Epithelial cell of prostate (primary cell): ENCODE data around the gene CHMP4A.
"Not testable (repeated sequence)": the region's sequence is repeated elsewhere in the genome, so short reads cannot be mapped to it uniquely, and the experiment has no call there.

ENCODE experiments used
- DNase-seq: peaks from one replicate; pipeline ENCODE4 v3.0.0-alpha.2; 2011; ENCODE audit warnings: low read depth, low spot score
- H3K27ac ChIP-seq: fragments of 450-650 bp; 2 replicates; pipeline ENCODE4 v1.5.1; 2017; ENCODE audit warnings: mild to moderate bottlenecking

CHMP4A gene

DNA sequence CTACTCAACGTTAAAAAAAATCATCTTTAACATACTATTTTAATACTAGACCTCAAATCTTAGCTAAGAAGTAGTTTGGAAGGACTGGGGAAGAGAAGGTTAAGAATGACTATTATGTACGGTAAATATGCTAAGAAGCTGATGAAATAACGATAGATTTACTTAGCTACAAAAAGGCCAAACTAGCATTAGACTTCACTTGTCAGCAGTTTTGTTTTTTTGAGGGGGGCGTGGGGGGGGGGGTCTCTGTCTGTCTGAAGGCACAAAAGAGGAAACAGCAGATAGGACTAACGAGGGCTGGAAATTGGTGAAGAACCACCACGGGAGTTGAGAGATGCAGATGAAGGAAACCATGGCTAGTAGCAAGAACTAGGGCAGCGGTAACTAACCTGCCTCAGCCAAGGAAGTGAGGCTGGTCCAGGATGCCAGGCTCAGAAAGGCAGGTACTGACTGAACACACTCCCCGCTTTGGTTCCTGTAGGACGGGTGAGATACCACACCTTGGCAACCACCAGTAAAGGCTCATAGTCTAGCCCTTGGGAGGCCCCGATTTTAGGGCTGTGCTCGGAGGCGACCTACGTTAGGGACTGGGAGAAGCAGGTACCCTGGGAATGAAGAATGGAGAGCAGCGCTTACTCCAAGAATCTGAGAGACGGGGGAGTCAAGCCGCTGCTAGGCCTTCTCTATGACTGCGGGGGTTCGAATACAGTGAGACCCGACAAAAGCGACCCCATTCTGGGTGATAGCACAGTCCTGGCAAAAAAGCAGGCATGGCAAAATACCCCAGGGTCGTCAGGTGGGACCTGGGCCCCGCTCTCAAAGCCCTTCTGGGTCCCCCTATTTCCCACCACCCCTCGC is 18.2 kb upstream of the CHMP4A start:
- DNase-seq: no peak
- H3K27ac ChIP-seq: peak overlapping the region; percentile 98

DNA sequence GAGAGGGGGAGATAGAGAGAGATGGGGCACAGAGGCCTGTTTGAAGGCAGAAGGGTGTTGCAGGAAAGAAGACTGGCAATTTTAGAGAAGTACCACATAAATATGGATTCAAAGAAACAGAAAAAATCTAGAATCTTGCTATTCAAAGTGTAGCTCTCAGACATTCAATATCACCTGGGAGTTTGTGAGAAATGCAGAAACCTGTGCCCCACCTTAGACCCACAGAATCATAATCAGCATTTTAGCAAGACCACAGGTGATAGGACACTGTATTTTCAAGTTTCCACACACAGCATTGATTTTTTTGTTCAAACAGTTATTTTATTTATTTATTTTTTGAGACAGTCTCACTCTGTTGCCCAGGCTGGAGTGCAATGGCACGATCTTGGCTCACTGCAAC is 15.6 kb upstream of the CHMP4A start:
- DNase-seq: no peak

DNA sequence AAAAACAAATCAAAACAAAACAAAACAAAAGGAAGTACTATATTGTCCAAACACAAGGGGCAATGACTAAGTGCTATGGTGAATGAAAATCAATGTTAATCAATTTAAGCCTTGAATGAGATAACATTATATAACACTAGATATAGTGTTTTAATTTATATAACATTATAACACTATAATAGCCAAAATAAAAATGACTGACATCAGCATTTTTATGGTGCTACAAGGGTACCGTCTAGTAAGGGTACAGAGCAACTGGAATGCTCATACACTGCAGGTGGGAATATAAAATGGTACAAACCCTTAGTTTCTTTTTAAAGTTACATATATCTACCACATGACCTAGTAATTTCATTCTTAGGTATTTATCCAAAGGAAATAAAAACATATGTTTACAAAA is 13.2 kb upstream of the CHMP4A start:
- no peak for DNase-seq
- H3K27ac ChIP-seq: peak overlapping the region; percentile 95

More for the DNA sequence above, 15.6 kb upstream of the CHMP4A start:
- peak overlapping the region; percentile 2 for H3K27ac ChIP-seq

DNA sequence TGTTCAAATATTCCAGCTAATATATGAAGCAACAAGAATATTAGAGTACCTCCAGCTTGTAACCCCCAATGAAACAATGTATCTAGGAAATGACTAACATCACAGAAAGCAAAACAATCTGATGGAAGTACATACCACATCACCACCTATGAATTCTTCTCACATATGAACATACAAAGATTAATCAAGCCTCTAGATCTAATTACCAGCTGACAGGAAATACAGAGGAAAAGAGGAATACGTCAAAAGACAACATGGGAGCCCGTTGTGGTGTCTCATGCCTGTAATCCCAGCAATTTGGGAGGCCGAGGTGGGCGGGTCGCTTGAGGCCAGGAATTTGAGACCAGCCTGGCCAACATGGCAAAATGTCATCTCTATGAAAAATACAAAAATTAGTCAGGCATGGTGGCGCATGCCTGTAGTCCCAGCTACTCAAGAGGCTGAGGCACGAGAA is 11.4 kb upstream of the CHMP4A start:
- H3K27ac ChIP-seq: peak overlapping the region; percentile 95
- peak; percentile 73 for DNase-seq

DNA sequence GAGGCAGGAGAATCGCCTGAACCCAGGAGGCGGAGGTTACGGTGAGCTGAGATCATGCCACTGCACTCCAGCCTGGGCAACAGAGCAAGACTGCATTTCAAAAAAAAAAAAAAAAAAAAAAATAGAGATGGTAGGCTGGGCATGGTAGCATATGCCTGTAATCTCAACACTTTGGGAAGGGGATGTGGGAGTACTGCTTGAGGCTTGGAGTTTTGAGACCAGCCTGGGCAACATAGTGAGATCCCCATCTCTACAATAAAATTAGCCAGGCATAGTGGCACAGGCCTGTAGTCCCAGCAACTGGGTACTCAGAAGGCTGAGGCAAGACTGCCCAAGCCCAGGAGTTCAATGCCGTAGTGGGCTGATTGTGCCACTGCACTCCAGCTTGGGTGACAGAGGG is 9.7 kb upstream of the CHMP4A start:
- H3K27ac ChIP-seq: peak overlapping the region; percentile 95
- DNase-seq: not testable (repeated sequence)

DNA sequence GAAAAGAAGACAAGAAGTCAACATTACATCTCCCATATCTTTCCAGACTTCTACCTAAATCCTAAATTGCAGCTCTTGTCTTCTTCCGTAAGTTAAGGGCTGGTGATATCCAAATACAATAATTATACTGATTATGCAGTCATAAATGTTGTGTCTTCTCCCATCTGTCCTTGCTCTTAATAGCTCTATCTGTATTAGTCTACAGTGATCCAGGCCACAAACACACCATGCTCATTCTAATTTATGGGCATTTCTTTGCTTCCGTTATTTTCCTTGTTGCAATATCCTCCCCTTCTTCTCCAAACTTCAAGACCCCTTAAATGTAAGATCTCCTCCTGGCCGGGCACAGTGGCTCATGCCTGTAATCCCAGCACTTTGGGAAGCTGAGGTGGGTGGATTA is 6.2 kb upstream of the CHMP4A start:
- DNase-seq: no peak
- H3K27ac ChIP-seq: no peak overlapping the region

DNA sequence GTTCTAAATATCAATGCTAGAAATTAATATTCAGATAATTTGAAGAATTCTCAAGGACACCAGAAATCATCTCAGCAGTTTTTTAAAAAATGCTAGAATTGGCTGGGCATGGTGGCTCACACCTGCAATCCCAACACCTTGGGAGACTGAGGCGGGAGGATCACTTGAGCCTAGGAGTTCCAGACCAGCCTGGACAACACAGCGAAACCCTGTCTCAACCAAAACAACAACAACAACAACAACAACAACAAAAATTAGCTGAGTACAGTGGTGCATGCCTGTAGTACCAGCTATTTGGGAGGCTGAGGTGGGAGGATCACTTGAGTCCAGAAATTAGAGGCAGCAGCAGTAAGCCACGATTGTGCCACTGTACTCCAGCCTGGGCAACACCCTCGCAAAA is 5.8 kb upstream of the CHMP4A start:
- DNase-seq: no peak
- H3K27ac ChIP-seq: no peak overlapping the region

DNA sequence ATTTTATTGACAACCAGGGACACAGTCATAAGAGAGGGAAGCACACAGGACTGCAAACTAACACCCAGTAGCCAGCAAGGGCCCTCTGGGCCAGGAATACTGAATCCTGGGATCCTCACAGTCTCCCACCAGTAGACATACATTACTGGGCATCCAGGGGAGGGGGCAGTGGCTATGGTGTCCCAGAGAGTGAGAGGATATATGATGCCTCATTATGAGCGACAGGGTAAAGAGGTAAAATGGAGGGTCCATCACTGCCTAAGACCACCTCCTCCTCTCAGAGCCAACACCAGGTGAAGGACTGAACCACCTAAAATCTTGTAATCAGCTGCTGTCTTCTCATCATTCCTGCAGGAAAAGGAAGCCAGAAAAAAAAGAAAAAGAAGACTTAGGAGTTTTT is 3.6 kb upstream of the CHMP4A start:
- not testable (repeated sequence) for DNase-seq
- peak overlapping the region; percentile 75 for H3K27ac ChIP-seq

DNA sequence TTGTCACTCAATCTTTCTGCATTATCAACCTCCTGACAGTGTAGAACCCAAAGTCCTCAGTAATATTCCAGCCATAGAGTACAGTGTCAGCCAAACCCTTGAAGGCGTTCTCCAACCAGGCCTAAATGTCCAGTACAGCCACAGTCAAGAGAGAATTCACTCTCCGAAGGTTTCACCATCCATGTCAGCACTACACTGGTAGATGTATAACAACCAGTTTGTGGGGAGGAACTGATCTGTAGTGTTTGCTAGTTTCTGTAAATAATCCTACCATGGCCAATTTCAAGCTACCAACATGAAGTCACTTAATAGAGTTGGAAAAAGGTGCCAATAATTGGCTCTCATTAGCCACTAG is 3.0 kb upstream of the CHMP4A start:
- peak overlapping the region; percentile 75 for H3K27ac ChIP-seq
- no peak for DNase-seq

DNA sequence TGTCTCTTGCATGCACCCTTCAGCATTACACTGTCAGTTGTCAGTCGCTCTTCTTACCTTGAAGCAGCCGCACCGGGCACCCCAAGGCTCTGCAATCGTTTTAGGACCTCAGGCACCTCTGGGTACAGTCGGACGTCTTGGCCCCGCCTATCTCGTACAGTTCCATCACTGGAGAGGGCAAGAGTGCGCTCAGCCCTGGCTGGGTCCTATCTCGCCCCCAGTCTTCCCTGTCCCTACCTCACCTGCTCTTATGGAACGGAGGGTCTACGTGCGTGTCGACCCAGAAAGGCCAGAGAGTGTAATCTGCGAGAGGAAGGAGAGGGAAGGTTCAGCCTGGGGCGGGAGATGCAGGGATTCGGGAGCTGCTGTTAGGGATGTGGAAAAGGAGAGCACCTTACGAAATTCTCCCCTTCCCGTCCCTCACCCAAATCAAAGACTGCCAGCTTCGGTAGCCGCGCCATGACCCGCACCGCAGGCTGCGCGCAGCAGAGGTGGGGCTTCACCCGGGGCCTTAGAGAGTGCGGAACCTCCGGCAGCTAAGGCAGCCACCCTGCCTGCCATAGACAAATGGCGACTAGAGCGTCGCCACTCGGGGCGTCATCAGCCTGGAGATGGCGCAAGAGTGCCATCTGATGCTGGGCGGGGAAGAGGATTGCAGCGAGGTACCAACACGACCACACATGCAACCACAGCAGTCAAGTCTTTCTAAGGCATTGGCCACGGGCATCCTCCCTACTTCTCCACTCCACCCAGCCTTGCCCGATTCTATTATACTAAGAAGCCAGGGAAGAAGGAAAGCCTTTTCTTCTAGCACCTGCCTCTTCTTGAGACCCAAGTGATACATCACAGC is 2.4 kb upstream of the CHMP4A start, which contains the start of gene MDP1:
TSS of gene MDP1 (minus strand) at position 572 of the 850 bp plus-strand sequence. CDS start at position 461, 111 bp downstream.
- H3K27ac ChIP-seq: peak within 1 kb of the TSS; percentile 75
- peak; percentile 44 for DNase-seq

DNA sequence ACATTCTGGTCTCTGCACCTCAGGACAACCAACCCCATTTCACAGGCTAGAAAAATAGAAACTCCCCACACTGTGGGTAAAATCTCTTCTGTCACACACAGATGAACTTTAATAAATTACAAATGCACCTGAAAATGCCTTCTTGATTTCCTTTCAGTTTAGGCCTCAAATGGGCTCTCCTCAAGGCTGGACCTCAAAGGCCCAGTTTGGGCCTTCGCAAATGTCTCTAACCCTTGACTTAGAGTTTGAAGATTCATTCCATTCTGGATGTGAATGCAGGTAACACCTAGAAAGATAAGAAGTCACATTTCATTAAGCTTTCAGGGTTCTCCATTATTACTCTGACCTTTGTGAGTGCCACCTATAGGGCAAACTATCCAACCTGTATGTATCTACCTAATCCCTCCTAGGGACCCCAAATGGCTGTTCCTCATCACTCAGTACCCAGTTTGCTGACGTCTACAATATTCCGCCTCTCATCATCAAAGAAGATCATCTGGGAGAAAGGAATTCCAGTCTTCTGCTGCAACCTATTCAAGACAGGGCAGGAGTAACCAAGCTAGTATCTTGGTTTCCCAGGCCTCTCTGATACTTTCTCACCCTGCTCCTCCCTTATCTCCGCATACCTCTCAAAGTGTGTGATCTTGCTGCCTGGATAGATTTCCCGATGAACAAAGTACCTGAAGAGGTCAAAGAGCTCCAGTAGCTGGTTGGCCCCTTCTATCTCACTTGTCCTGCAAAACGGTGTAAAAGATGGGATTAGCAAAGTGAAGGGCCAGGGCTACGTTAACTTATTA is 776 bp upstream of the CHMP4A start:
- peak overlapping the region; percentile 96 for H3K27ac ChIP-seq
- no peak for DNase-seq

DNA sequence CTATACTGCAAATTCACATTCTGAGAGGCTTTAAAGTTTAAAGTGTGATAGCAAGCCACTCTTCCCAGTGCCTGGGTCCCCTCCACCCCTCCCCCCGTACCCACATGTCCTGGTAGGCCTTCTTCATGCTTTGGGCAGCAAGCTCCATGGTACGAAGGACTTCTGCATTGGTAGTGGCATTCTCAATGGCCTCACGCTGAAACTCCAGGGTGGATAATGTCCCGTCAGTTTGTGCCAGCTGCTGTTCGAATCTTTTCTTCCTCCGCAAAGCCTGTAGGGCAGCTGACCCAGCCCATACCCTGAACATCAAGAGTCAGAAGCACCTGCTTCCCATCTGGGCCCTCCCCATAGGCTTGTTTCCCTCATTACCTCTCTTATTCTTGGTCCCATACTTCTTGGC is 2.0 kb downstream of the CHMP4A start:
- DNase-seq: no peak
- H3K27ac ChIP-seq: no peak overlapping the region

DNA sequence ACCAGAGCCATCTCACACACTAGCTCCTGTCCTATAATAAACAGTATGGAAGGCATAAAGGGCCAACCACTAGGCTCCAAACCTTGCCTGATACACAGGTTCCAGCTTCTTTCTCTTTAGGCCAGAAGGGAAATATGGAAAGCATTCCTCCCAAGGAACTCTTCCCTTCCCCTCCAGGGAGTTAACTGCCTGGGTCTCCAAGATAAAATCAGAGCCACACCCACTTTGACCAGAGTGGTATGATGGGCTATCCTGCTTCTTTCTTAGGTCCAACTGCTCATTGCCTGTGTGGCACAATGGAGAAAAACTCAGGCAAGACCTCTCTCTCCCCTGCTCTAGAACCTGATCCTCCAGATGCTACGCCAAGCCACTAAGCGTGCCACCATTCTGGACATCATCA is 5.7 kb downstream of the CHMP4A start:
- H3K27ac ChIP-seq: no peak overlapping the region
- no peak for DNase-seq

DNA sequence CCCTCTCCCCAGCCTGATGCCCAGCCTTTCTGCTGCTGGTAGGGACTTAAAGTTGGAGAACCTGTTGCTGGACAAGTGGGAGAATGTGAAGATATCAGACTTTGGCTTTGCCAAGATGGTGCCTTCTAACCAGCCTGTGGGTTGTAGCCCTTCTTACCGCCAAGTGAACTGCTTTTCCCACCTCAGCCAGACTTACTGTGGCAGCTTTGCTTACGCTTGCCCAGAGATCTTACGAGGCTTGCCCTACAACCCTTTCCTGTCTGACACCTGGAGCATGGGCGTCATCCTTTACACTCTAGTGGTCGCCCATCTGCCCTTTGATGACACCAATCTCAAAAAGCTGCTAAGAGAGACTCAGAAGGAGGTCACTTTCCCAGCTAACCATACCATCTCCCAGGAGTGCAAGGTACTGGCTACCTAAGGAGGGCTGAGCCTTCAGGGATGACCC is 6.2 kb downstream of the CHMP4A start:
- no peak for DNase-seq
- no peak overlapping the region for H3K27ac ChIP-seq

DNA sequence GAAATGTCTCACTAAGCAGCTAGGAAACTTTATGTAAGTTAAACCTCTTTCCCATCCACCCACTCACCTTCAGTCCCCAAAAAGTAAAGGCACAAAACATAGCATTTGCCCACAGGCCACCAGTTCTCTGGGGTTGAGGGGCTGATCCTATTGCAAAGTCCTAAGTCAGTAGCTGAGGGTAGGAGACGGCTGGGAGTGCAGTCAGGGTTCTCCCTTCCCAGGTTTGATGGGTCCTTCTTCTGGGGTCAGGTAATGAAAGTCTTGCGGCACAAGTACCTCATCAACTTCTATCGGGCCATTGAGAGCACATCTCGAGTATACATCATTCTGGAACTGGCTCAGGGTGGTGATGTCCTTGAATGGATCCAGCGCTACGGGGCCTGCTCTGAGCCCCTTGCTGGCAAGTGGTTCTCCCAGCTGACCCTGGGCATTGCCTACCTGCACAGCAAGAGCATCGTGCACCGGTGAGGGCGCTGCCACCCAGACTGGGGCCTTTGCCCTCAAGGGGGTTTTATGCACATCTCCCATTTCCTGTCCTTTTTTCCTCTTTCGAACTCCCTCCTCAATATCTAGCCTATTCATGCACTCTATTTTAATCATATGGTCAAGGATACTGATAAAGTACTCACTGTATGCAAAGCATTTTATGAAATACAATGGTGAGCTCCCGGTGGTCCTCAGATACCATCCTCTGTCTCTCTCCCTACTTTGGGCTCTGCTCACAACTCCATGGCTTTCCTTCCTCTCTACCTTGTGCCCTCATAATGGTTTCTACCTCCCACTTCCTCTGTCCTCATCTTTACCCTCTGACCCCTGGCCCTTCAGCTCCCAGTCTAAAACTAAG is 6.8 kb downstream of the CHMP4A start:
- H3K27ac ChIP-seq: no peak overlapping the region
- DNase-seq: no peak

DNA sequence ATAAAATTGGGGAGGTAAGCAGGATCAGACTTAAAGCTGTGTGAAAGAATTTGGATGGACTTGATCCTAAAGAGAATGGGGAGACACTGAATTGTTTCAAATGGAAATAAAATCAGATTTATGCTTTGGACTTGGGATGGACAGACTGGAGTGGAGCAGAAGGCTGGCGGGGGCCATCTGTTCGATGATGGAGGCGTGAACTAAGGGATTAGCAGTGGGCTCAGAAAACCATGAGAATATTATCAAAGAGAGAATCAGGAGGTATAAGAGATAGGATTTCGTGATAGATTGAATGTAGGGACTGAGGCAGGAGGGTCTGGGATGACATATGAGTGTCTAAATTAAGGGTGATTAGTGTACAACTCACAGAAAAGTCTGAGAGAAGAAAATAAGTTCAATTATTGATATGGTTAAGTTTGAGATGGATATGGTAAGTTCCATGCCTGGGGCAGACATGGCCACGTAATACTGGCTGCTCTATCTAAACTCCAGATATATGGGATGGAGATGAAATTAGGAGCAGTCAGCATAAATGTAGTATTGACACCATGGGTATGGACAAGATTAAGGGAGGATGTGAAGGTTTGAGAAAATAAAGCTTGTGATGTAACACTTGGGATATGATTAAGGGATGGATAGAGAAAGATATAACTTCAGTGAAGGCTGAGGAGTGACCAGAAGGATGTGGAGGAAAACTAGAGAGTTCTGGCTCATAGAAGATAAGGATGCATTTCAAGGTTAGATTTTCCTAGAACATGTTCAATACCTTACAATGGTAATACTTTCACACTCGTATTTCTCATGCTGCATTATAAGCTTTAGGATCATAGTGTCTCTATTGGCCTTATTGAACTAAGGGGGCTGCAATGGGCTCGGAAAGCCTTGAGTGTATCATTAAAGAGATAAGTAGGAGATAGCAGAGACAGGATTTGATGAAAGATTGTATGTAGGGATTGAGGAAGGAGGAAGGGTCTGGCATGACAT is 8.8 kb downstream of the CHMP4A start:
- no peak for DNase-seq
- no peak overlapping the region for H3K27ac ChIP-seq

DNA sequence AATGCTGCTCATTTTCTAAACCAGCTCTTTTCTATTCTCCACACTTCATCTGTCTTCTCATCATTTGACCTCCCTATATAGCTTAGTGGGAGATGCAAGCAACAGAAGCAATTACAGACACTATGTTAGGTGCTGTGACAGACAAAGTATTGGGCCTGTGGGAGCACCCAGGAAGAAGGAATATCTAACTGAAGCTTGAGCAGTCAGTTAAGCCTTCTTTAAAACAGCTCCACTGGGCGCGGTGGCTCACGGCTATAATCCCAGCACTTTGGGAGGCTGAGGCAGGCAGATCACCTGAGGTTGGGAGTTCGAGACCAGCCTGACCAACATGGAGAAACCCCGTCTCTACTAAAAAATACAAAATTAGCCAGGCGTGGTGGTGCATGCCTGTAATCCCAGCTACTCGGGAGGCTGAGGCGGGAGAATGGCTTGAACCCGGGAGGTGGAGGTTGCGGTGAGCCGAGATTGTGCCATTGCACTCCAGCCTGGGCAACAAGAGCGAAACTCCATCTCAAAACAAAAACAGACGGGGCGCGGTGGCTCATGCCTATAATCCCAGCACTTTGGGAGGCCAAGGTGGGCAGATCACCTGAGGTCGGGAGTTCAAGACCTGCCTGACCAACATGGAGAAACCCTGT is 9.9 kb downstream of the CHMP4A start:
- not testable (repeated sequence) for H3K27ac ChIP-seq, DNase-seq

DNA sequence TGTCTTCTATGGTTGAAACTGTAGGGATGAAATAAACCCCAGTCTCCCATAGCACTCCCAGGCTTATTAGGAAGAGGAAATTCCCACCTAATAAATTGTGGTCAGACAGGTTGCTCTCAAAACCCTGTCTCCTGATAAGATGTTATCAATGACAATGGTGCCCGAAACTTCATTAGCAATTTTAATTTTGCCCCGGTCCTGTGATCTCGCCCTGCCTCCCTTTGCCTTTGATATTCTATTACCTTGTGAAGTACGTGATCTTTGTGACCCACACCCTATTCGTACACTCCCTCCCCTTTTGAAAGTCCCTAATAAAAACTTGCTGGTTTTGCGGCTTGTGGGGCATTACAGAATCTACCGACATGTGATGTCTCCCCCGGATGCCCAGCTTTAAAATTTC is 10.8 kb downstream of the CHMP4A start:
- not testable (repeated sequence) for DNase-seq, H3K27ac ChIP-seq
